ENCODE data around the gene CAPN13.

The CAPN13 gene

DNA sequence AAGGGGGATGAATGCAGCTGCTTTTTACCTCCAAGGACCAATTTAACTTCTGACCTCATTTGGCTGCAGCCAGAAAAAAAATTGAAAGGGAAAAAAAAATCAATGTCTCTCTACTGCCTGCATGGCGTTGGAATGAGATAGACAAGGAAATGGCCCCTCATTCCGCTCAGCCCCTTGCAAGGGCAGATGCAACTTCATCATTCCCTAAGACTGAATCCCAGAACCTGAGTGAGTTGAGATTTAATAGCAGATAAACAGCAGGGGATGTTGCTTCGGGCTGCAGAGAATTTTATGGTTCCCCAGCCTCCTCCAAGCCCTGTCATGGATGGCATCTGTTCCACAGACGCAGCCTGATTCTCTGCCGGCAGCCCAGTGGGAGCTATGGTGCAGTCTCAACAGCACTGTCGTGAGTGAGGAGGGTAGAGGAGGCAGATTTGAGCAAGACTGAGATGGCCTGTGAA is 49.0 kb downstream of the CAPN13 start:
- H3K27me3 ChIP-seq (ENCODE audit: control insufficient read depth, insufficient read depth, low read length) = no peaks in the 10 kb centered on the region
- H3K4me1 ChIP-seq (ENCODE audit: control insufficient read depth, insufficient read depth, low read length) = no peaks in the 10 kb centered on the region
- no peaks in the 10 kb centered on the region for H3K36me3 ChIP-seq (ENCODE audit: control insufficient read depth, insufficient read depth, low read length)
- no peak overlapping the region for H3K9ac ChIP-seq (ENCODE audit: low read depth, low read length)
- H3K4me3 ChIP-seq (ENCODE audit: low read depth, low read length) = no peak overlapping the region
- no peaks in the 10 kb centered on the region for H3K9me3 ChIP-seq (ENCODE audit: control insufficient read depth, insufficient read depth, low read length)

DNA sequence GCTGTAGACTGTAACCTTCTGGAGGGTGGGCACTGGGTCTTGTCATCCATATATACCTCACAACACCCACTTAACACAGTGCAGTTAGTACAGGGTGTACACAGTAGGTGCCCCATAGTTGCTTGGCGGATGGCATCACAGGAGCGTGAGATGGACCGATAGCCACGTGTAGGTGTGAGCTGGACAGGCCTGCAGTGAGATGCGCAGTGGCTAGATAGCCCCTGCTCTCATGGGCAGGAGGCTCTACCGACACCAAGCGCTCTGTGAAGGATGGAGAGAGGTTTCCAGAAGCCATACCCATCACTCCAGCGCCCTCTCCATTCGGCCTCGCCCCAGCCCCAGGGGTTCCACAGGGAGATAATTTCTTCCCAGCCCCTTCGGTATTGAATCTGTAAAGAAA is 49.5 kb downstream of the CAPN13 start:
- H3K36me3 ChIP-seq (ENCODE audit: control insufficient read depth, insufficient read depth, low read length) = no peaks in the 10 kb centered on the region
- H3K9me3 ChIP-seq (ENCODE audit: control insufficient read depth, insufficient read depth, low read length) = no peaks in the 10 kb centered on the region
- H3K4me3 ChIP-seq (ENCODE audit: low read depth, low read length) = no peak overlapping the region
- H3K27me3 ChIP-seq (ENCODE audit: control insufficient read depth, insufficient read depth, low read length) = no peaks in the 10 kb centered on the region
- no peak overlapping the region for H3K9ac ChIP-seq (ENCODE audit: low read depth, low read length)
- H3K4me1 ChIP-seq (ENCODE audit: control insufficient read depth, insufficient read depth, low read length) = no peaks in the 10 kb centered on the region

DNA sequence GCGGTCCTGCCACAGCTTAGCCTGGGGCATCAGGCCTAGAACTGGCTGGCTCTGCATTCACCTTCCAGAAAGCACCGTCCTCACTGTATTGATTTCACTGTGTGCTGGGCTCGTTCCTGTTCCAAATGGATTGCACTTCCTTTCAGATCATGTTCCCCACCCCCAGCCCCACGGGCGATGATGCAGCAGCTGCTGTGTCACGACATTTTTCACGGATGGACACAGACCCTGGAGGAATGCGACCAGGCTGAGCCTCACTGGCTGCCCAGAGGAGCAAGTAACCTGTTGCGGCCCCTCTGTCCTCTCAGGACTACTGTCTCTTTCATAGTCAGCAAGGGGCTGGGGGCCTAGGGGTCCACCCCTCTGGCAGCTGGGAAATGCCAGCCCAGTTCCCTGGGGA is 50.3 kb downstream of the CAPN13 start:
- no peak overlapping the region for H3K9ac ChIP-seq (ENCODE audit: low read depth, low read length)
- H3K9me3 ChIP-seq (ENCODE audit: control insufficient read depth, insufficient read depth, low read length) = no peaks in the 10 kb centered on the region
- H3K4me3 ChIP-seq (ENCODE audit: low read depth, low read length) = no peak overlapping the region
- H3K27me3 ChIP-seq (ENCODE audit: control insufficient read depth, insufficient read depth, low read length) = no peaks in the 10 kb centered on the region
- H3K36me3 ChIP-seq (ENCODE audit: control insufficient read depth, insufficient read depth, low read length) = no peaks in the 10 kb centered on the region
- no peaks in the 10 kb centered on the region for H3K4me1 ChIP-seq (ENCODE audit: control insufficient read depth, insufficient read depth, low read length)

DNA sequence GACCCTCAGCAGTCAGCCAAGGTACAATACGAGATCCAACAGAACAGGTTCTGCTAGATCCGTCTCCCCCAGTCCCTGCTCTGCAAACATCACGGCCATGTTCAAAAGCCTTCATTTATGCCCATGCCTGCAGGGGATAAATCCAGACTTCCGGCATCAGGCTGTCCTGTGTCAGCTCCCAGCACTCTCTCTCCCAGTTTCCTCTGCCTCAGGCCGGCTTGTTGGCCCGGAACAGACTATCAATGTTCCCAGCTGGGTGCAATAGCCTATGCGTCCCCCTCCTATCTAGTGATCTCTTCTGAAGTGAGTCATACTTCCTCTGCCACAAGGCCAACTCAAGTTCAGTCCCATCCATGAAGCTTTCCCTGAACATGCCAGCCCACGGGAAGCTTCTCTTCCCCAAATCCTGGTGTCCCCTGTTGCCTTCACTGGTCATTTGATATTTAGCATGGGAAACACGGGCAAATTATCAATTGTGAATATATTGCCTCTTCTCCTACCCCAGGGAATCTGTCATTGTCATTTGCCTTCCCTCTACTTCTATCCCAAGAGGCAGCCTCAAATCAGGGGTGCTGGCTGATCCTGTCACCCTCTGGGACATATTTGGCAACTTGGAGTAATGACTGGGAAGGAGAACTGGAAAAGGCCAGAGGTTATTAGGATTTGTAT is 51.1 kb downstream of the CAPN13 start:
- H3K9me3 ChIP-seq (ENCODE audit: control insufficient read depth, insufficient read depth, low read length) = no peaks in the 10 kb centered on the region
- H3K9ac ChIP-seq (ENCODE audit: low read depth, low read length) = no peak overlapping the region
- H3K4me3 ChIP-seq (ENCODE audit: low read depth, low read length) = no peak overlapping the region
- no peaks in the 10 kb centered on the region for H3K27me3 ChIP-seq (ENCODE audit: control insufficient read depth, insufficient read depth, low read length)
- no peaks in the 10 kb centered on the region for H3K36me3 ChIP-seq (ENCODE audit: control insufficient read depth, insufficient read depth, low read length)
- no peaks in the 10 kb centered on the region for H3K4me1 ChIP-seq (ENCODE audit: control insufficient read depth, insufficient read depth, low read length)

DNA sequence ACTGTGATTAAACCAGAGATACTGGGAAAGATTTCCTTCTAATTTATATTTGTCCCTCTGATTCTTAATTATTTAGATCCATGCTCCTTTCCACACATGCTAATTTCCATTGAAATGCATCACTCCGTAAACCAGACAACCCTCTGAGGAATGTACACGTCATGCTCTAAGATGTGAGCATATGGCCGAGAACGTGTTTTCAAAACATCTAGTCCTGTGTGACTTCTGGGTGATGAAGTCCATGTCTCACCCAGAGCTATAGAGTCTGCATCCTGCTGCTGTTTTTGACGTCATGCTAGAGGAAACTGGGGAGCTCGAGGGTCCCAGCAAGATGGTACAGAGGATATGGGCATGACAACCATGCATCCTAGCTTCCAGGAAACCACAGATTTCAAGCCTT is 53.6 kb downstream of the CAPN13 start:
- Histone ChIP-seq H3K9me3 (ENCODE audit: control insufficient read depth, insufficient read depth, low read length) (no peaks in the 10 kb centered on the region), H3K4me3 (ENCODE audit: low read depth, low read length) (no peak overlapping the region), H3K27me3 (ENCODE audit: control insufficient read depth, insufficient read depth, low read length) (no peaks in the 10 kb centered on the region), H3K36me3 (ENCODE audit: control insufficient read depth, insufficient read depth, low read length) (no peaks in the 10 kb centered on the region), H3K9ac (ENCODE audit: low read depth, low read length) (no peak overlapping the region), H3K4me1 (ENCODE audit: control insufficient read depth, insufficient read depth, low read length) (no peaks in the 10 kb centered on the region)

DNA sequence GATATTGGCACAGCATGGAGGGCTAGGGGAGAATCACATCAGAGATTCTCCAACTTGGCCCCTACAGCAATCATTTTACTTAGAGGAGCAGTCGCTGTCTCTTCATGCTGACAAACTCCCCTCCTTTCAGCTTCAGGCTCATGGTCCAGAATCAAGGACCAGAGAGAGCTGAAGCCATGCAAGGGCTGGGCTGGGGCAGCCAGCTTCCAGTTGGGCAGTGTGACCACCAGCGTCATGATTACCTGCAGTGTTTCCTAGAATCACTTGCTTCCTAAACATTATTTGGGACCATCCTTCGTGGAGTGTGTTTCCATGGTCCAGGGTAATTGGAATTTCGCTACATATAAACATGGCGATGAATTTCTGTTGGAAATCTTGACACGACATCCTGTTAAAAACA is 54.4 kb downstream of the CAPN13 start:
- Histone ChIP-seq H3K9me3 (ENCODE audit: control insufficient read depth, insufficient read depth, low read length) (no peaks in the 10 kb centered on the region), H3K36me3 (ENCODE audit: control insufficient read depth, insufficient read depth, low read length) (no peaks in the 10 kb centered on the region), H3K4me1 (ENCODE audit: control insufficient read depth, insufficient read depth, low read length) (no peaks in the 10 kb centered on the region), H3K27me3 (ENCODE audit: control insufficient read depth, insufficient read depth, low read length) (no peaks in the 10 kb centered on the region), H3K9ac (ENCODE audit: low read depth, low read length) (no peak overlapping the region), H3K4me3 (ENCODE audit: low read depth, low read length) (no peak overlapping the region)

DNA sequence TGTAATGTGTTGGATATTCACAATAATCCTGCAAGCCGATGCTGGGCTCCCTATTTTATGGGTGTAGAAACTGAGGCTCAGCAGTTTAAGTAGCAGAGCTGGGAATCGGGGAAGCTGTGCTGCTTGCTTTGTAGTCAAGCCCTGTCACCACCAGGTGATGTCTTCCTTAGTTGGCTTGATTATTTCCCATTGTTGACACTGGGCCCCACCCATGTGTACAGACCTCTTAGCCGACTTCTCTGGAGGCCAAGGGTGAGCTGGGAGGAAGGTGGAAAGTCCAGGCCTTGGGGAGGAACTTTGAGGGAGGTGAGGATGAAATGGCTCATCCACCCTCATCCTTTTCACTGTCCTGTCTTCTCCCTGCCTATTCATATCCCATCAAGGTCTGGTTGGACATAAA is 60.0 kb downstream of the CAPN13 start:
- H3K36me3 ChIP-seq (ENCODE audit: control insufficient read depth, insufficient read depth, low read length) = peaks cover 2% of the 10 kb centered on the region
- no peaks in the 10 kb centered on the region for H3K27me3 ChIP-seq (ENCODE audit: control insufficient read depth, insufficient read depth, low read length)
- H3K4me1 ChIP-seq (ENCODE audit: control insufficient read depth, insufficient read depth, low read length) = no peaks in the 10 kb centered on the region
- no peak overlapping the region for H3K4me3 ChIP-seq (ENCODE audit: low read depth, low read length)
- no peak overlapping the region for H3K9ac ChIP-seq (ENCODE audit: low read depth, low read length)
- no peaks in the 10 kb centered on the region for H3K9me3 ChIP-seq (ENCODE audit: control insufficient read depth, insufficient read depth, low read length)

DNA sequence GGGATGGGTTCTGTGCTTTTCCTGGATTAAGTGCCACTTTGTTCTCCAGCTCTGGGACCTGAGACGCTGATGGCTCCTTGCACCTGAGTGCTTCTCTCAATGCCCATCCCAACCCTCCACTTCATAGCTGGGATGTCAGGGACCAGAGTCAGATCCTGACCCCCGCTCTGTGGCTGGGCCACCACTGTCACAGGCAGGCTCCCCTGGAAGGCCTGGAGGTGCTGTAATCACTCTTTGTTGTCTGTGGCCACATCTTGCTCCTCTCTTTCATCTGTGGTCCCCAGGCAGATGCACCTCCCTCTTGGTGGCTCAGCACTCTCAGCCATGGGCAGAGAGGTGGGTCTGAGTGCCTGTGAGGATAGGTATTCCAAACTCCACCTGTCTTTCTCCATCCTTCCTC is 62.4 kb downstream of the CAPN13 start:
- no peaks in the 10 kb centered on the region for H3K27me3 ChIP-seq (ENCODE audit: control insufficient read depth, insufficient read depth, low read length)
- H3K4me3 ChIP-seq (ENCODE audit: low read depth, low read length) = no peak overlapping the region
- H3K9me3 ChIP-seq (ENCODE audit: control insufficient read depth, insufficient read depth, low read length) = no peaks in the 10 kb centered on the region
- no peak overlapping the region for H3K9ac ChIP-seq (ENCODE audit: low read depth, low read length)
- no peaks in the 10 kb centered on the region for H3K4me1 ChIP-seq (ENCODE audit: control insufficient read depth, insufficient read depth, low read length)
- peaks cover 2% of the 10 kb centered on the region for H3K36me3 ChIP-seq (ENCODE audit: control insufficient read depth, insufficient read depth, low read length)

DNA sequence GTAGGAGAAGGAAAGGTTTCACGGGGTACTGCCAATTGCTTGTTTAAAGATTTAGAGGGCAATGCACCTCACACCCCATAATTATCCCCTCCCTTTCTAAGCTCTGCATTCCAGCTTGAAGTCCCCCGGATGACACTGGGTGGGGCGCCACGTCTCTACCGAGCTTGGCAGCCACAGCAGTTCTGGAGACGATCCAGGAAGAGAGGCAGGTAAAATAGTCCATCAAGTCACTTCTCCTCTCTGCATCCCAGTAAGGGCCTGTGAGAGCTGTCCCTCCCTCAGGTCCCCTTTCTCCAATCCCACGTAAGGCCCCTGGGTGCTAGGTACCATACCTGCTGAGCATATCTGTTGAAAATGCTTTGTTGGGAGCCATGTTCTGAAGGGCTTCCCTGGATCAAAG is 65.7 kb downstream of the CAPN13 start:
- H3K4me3 ChIP-seq (ENCODE audit: low read depth, low read length) = no peak overlapping the region
- H3K9me3 ChIP-seq (ENCODE audit: control insufficient read depth, insufficient read depth, low read length) = no peaks in the 10 kb centered on the region
- H3K9ac ChIP-seq (ENCODE audit: low read depth, low read length) = no peak overlapping the region
- no peaks in the 10 kb centered on the region for H3K27me3 ChIP-seq (ENCODE audit: control insufficient read depth, insufficient read depth, low read length)
- H3K4me1 ChIP-seq (ENCODE audit: control insufficient read depth, insufficient read depth, low read length) = no peaks in the 10 kb centered on the region
- no peaks in the 10 kb centered on the region for H3K36me3 ChIP-seq (ENCODE audit: control insufficient read depth, insufficient read depth, low read length)

DNA sequence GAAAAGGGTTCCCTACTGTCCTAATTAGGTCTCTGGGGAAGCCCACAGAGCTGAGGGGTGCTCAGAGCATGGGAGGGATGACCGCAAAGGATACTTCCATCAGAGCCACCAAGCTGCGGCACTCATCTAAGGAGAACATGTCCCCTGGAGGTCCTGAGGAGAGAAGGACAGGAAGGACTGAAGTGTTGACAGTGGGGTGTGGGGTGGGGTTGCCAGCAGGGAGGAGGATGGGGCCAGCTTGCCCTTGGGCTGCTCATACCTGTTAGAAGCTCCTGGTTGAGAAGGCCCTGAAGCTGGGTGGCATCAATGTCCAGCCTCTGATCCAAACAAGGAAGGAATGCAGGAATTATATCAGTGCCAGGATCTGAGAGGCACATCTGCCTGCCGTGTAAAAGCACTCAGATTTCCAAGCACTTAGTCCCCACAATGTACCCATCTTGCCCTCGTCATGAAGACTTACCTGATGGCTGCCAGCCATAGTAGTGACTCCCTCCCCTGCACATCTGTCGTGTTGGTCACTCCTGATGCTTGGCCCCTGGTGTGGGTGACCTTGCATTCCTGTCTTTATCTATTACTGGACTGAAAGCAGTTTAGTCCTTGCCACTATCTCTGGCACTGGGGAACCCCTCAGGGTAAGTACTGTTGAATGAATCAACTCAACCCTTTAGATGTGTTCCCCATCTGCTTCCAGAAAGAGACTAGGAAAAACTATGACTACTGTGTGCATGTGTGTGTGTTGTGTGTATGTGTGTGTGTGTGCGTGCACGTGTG is 68.9 kb downstream of the CAPN13 start:
- no peaks in the 10 kb centered on the region for H3K36me3 ChIP-seq (ENCODE audit: control insufficient read depth, insufficient read depth, low read length)
- no peak overlapping the region for H3K9ac ChIP-seq (ENCODE audit: low read depth, low read length)
- H3K27me3 ChIP-seq (ENCODE audit: control insufficient read depth, insufficient read depth, low read length) = no peaks in the 10 kb centered on the region
- H3K9me3 ChIP-seq (ENCODE audit: control insufficient read depth, insufficient read depth, low read length) = no peaks in the 10 kb centered on the region
- H3K4me3 ChIP-seq (ENCODE audit: low read depth, low read length) = no peak overlapping the region
- no peaks in the 10 kb centered on the region for H3K4me1 ChIP-seq (ENCODE audit: control insufficient read depth, insufficient read depth, low read length)

DNA sequence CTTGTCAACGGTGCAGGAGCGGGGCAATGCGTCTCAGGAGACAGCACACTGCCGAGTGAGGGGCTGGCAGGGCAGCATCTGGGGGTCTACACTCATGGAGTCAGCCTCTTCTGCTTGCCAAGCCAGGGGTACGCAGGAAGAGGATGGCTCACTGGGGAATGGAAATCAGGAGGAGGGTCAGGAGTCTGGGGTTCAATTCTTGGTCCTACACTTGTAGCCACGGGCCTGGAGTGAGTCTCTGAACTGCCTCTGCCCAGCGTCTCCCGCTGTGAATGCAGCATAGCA is 70.0 kb downstream of the CAPN13 start:
- H3K4me3 ChIP-seq (ENCODE audit: low read depth, low read length) = no peak overlapping the region
- H3K9ac ChIP-seq (ENCODE audit: low read depth, low read length) = no peak overlapping the region
- H3K36me3 ChIP-seq (ENCODE audit: control insufficient read depth, insufficient read depth, low read length) = no peaks in the 10 kb centered on the region
- H3K27me3 ChIP-seq (ENCODE audit: control insufficient read depth, insufficient read depth, low read length) = no peaks in the 10 kb centered on the region
- H3K9me3 ChIP-seq (ENCODE audit: control insufficient read depth, insufficient read depth, low read length) = no peaks in the 10 kb centered on the region
- no peaks in the 10 kb centered on the region for H3K4me1 ChIP-seq (ENCODE audit: control insufficient read depth, insufficient read depth, low read length)

DNA sequence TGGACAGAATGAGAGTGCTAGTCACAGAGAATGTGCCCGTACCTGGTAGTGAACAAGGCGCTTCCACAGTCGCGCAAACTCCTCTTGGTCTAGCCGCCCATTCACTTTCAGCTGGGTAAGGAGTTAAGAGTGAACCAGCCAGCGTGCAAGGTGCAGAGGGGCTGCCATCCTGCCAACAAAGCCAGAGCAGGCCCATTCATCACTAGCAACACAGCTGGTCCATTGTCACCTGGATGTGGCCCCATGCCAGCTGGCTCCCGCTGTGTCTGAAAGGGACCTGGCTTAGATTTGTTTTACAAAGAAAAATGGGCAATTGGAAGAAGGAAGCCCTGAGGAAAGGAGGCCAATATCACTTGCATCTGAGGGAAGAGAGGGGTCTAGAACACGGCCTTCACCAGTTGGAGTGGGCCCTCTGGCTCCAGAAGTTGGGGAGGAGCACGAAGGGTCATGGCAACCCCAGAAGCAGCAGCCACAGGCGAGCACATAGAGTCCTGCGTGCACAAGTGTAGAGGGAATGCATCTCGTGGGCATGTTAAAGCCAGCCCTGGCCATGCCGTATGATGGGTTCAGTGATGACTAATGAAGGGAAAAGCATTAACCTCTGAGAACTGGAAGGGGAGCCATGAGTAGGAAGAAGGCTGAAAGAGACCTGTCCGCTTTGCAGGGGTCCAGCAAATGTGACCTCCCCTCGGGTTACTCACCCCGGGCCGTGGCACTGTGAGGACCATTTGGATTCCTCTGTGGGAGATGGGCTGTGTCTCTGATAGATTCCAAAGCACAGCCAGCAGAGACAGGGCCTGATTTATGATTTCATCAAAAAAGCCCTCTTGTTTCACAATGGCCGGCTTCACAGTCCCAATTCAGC is 70.6 kb downstream of the CAPN13 start:
- Histone ChIP-seq H3K27me3 (ENCODE audit: control insufficient read depth, insufficient read depth, low read length) (no peaks in the 10 kb centered on the region), H3K4me1 (ENCODE audit: control insufficient read depth, insufficient read depth, low read length) (no peaks in the 10 kb centered on the region), H3K36me3 (ENCODE audit: control insufficient read depth, insufficient read depth, low read length) (no peaks in the 10 kb centered on the region), H3K9ac (ENCODE audit: low read depth, low read length) (no peak overlapping the region), H3K9me3 (ENCODE audit: control insufficient read depth, insufficient read depth, low read length) (no peaks in the 10 kb centered on the region), H3K4me3 (ENCODE audit: low read depth, low read length) (no peak overlapping the region)
